Fibroblast of pulmonary artery (primary cell): ENCODE data around the gene EPB41L2.
"Not testable (repeated sequence)": the region's sequence is repeated elsewhere in the genome, so short reads cannot be mapped to it uniquely, and the experiment has no call there.

Experiments used
- DNase-seq: peaks from one replicate; pipeline ENCODE4 v3.0.0-alpha.2; 2010; ENCODE audit warnings: low read depth
- H3K4me3 ChIP-seq: replicated peaks from 2 replicates; pipeline ENCODE4 v1.5.1; 2011; ENCODE audit warnings: low read depth, mild to moderate bottlenecking, control low read depth, low read length, moderate library complexity
- CTCF ChIP-seq: IDR thresholded peaks from 2 replicates; pipeline ENCODE4 v1.5.1; 2011; ENCODE audit warnings: mild to moderate bottlenecking, control low read depth, low read length, inconsistent platforms; ENCODE audit errors: missing control alignments

EPB41L2 gene

GRCh38 chr6:130922922-130923321, 140.1 kb downstream of the EPB41L2 start:
- DNase-seq = no peak
- no peak for TF ChIP-seq CTCF
- no peak overlapping the region for H3K4me3 ChIP-seq

- H3K4me3 ChIP-seq = no peak overlapping the region
- no peak for TF ChIP-seq CTCF
- no peak for DNase-seq
Observed at GRCh38 chr6:130920969-130921368, 142.1 kb downstream of the EPB41L2 start.

- TF ChIP-seq CTCF = no peak
Observed at GRCh38 chr6:130918171-130918570, 144.9 kb downstream of the EPB41L2 start.

GRCh38 chr6:130915606-130916005, 147.4 kb downstream of the EPB41L2 start:
- H3K4me3 ChIP-seq, DNase-seq: not testable (repeated sequence)

More at GRCh38 chr6:130918171-130918570, 144.9 kb downstream of the EPB41L2 start:
- H3K4me3 ChIP-seq = no peak overlapping the region
- no peak for DNase-seq

- DNase-seq = no peak
- no peak for TF ChIP-seq CTCF
- no peak overlapping the region for H3K4me3 ChIP-seq
Observed at GRCh38 chr6:130913120-130913519, 149.9 kb downstream of the EPB41L2 start.

- no peak for DNase-seq
- TF ChIP-seq CTCF = no peak
- no peak overlapping the region for H3K4me3 ChIP-seq
Observed at GRCh38 chr6:130912434-130912833, 150.6 kb downstream of the EPB41L2 start.

GRCh38 chr6:130908958-130909357, 154.1 kb downstream of the EPB41L2 start:
- H3K4me3 ChIP-seq = no peak overlapping the region
- TF ChIP-seq CTCF = no peak
- DNase-seq = no peak
